Measurements from ENCODE around the gene RBM39. TPM values are rescaled to one million over a fixed set of nuclear protein-coding genes. Genes with fewer than 3 reads are reported as not detected.

The RBM39 gene
- 1,290 and 1,415 TPM in 2 replicates for total RNA-seq (2013; cell fraction: nucleolus; rRNA removed)
- total RNA-seq (2014; rRNA removed), result 261 and 305 TPM in 2 replicates
- 280 and 283 TPM in 2 replicates for total RNA-seq (2014; rRNA removed; fragmentation: Illumina TruSeq; extraction: Trizol)
- 188 and 216 TPM in 2 replicates for total RNA-seq (2021)
- 205 TPM for polyA plus RNA-seq (2011; ENCODE audit: low read depth)
- polyA plus RNA-seq (2011; rRNA removed), result 248 and 261 TPM in 2 replicates
- polyA plus RNA-seq (2011; cell fraction: cytosol; rRNA removed), result 74.5 and 95.9 TPM in 2 replicates
- 645 and 683 TPM in 2 replicates for polyA plus RNA-seq (2011; cell fraction: nucleus; rRNA removed)
- polyA plus RNA-seq (2012), result 233 and 286 TPM in 2 replicates
- polyA plus RNA-seq (2014; fragmentation: Illumina TruSeq; extraction: Trizol), result 205 and 235 TPM in 2 replicates
- polyA plus RNA-seq (2014; fragmentation: Nextera tagmentation; extraction: Ambion mirVana), result 100 to 1,000 TPM; 135 to 150 TPM
- polyA plus RNA-seq (2014; rRNA removed), result 163 and 180 TPM in 2 replicates
- polyA plus RNA-seq (2016; fragmentation: Nextera tagmentation; extraction: Ambion mirVana), result 100 to 1,000 TPM; 219 to 232 TPM
- polyA minus RNA-seq (2011; rRNA and poly(A)+ RNA removed), result 139 and 204 TPM in 2 replicates
- polyA minus RNA-seq (2011; cell fraction: cytosol; rRNA and poly(A)+ RNA removed), result 50.1 and 57.2 TPM in 2 replicates
- polyA minus RNA-seq (2011; cell fraction: nucleus; rRNA and poly(A)+ RNA removed), result 246 and 301 TPM in 2 replicates
- Bru-seq, nascent RNA, result percentile 99 among the genes with signal in this experiment
- percentile 99 among the genes with signal in this experiment for BruChase-seq, experiment 1, labeled RNA remaining after a 6-hour chase
- BruChase-seq, experiment 2, labeled RNA remaining after a 2-hour chase, result percentile 99 among the genes with signal in this experiment
- long read RNA-seq, experiment 1, transcript RBM39-201 (17 exons, 2,488 nt), result major isoform, 29 of 120 reads
- long read RNA-seq, experiment 1, transcript RBM39-203 (17 exons, 2,831 nt), result minor isoform, 28 of 120 reads
- long read RNA-seq, experiment 1, partial matches to known transcripts, result 33 of 120 reads
- long read RNA-seq, experiment 1, other reads (novel, unspliced or antisense), result 20 of 120 reads
- long read RNA-seq, experiment 2, transcript RBM39-216 (18 exons, 2,124 nt), result minor isoform, 14 of 542 reads
- long read RNA-seq, experiment 2, transcript RBM39-201 (17 exons, 2,488 nt), result minor isoform, 143 of 542 reads
- long read RNA-seq, experiment 2, transcript RBM39-203 (17 exons, 2,831 nt), result major isoform, 170 of 542 reads
- long read RNA-seq, experiment 2, transcript RBM39-243 (16 exons, 2,421 nt), result minor isoform, 10 of 542 reads
- long read RNA-seq, experiment 2, partial matches to known transcripts, result 115 of 542 reads
- long read RNA-seq, experiment 2, other reads (novel, unspliced or antisense), result 67 of 542 reads

DNA sequence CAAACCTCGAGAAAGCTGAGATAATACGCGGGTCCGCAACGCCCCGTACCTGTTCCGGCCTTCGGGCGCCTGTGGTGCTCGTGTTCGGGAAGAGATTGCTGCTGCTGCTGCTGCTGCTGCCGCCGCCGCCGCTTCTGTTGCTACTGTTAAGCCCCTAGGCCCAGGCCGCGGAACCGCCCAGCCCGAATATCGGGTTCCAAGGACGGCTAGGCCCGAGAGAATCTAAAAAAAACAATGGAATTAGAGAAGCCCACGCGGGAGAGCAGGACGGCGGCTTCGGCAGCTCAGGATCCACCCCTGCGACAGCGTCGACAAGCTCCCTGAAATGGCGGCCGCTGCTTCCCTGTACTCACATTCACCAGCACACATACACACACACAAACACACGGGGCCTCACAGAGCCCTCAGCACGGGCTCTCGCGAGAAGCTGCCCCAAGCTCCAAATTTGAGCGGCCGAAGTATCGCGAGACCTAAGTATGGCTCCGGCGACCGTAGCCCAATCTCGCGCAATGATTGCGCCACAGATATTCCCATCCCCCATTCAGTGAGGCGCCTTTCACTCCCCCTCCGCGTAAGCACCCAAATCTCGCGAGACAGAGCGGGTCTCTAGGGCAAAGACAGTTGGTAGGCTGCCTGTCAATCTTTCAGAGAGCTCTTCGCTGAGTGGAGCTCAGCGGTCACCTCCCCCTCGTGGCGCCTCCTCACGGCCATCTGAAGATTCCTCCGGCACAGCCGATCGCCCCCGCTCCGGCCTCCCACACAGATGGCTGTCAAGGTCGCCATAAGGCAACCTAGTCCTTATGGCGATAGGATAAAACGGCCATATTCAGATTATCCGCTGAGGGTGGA, at the start of gene RBM39:
Gene RBM39, minus strand, starts transcription at position 369 of the 849 bp plus-strand sequence. CDS start 1,386 bp downstream, outside the sequence.
- Histone ChIP-seq H3K9ac (ENCODE audit: control insufficient read depth, insufficient read depth, low read length) (peak within 1 kb of the TSS; percentile 100), H3K27me3 (replicated peaks in 1 of 2; ENCODE audit: control insufficient read depth in 2 of 2, insufficient read depth in 2 of 2, low read length in 1 of 2) (no peaks in the 10 kb centered on the region), H4K20me1 (ENCODE audit: control insufficient read depth, insufficient read depth) (peaks cover 3% of the 10 kb centered on the region), H3K4me2 (ENCODE audit: control insufficient read depth, insufficient read depth) (peak within 1 kb of the TSS; percentile 51), H3K27ac (ENCODE audit: control insufficient read depth, insufficient read depth) (peak within 1 kb of the TSS; percentile 99), H3K4me3 (peak within 1 kb of the TSS; percentile 96), H3K4me1 (ENCODE audit: control insufficient read depth, insufficient read depth, low read length) (peaks cover 5% of the 10 kb centered on the region), H3K9me3 (replicated peaks; ENCODE audit: control insufficient read depth, insufficient read depth, low read length) (no peaks in the 10 kb centered on the region), H3K36me3 (ENCODE audit: control insufficient read depth in 2 of 2, insufficient read depth in 2 of 2, low read length in 1 of 2) (peaks cover 5 to 17% of the 10 kb centered on the region in 2 experiments), H2AFZ (ENCODE audit: control insufficient read depth, low read depth, low read length) (no peak within 1 kb of the TSS), H3K79me2 (ENCODE audit: control insufficient read depth, insufficient read depth, low read length) (peaks cover 62% of the 10 kb centered on the region)
- peak; percentile 91 for FAIRE-seq
- in situ Hi-C loops (cut with MboI) (no loop called here), intact Hi-C loops (cut with micrococcal nuclease; ENCODE audit: unreplicated experiment) (loop anchor here (1.0 to 10.0 kb wide), 5 partner anchors 26 to 1353 kb away; partner anchors contain the start of genes CPNE1, PHF20, RBL1 and RBM12)
- DNase-seq (ENCODE audit: low read depth, low spot score), result peak; percentile 100
- ATAC-seq, result peak; percentile 87
- SMC1A ChIA-PET (ENCODE audit: uncharacterized antibody, unreplicated experiment), result interaction anchor here (0.9 to 7.1 kb wide), 15 partner anchors 9 to 286 kb away, joined by 3 to 151 read pairs (median 4); partner anchors contain the start of genes ERGIC3, PHF20, SCAND1 and SPAG4
- no TSS peak for BruUV-seq (replicated peaks)
- POLR2A ChIA-PET, result interaction anchor here (0.5 to 6.9 kb wide), 35 partner anchors 7 to 1746 kb away, joined by 3 to 214 read pairs (median 4); partner anchors contain the start of genes NFS1, PHF20, ROMO1 and SCAND1
- under 1% methylated on average over 66 of the region's 66 CpGs for WGBS (ENCODE audit: insufficient coverage, insufficient replicate concordance, low lambda C conversion rate, missing lambda C conversion rate)
- CTCF ChIA-PET, result interaction anchor here (0.6 to 7.6 kb wide), 16 partner anchors 9 to 1092 kb away, joined by 3 to 69 read pairs (median 3); partner anchors contain the start of genes PHF20 and SCAND1
- RAD21 ChIA-PET (ENCODE audit: unreplicated experiment), result interaction anchor here (0.6 to 3.7 kb wide), 20 partner anchors 11 to 327 kb away, joined by 3 to 157 read pairs (median 4); partner anchors contain the start of genes ERGIC3, PHF20 and SCAND1
- peak; percentile 64; the same call in 1 of the 2 replicates for TF ChIP-seq RAD51 (IDR thresholded peaks at IDR 0.05)
- TF ChIP-seq SMARCA5 (IDR thresholded peaks at IDR 0.05), result no peak; the same call in 1 of the 2 replicates
- TF ChIP-seq KAT2A (conservative IDR thresholded peaks at IDR 0.05; ENCODE audit: control insufficient read depth, low read depth, low read length), result 0 out of 2 replicates have a peak, but pooled peaks have one; percentile 30
- TF ChIP-seq HDAC6 (IDR thresholded peaks at IDR 0.05; ENCODE audit: unreplicated experiment), result peak; percentile 21
- no peak for TF ChIP-seq SMC3 (IDR thresholded peaks at IDR 0.05; ENCODE audit: borderline replicate concordance, low read length)
- no peak for TF ChIP-seq ZNF622 (IDR thresholded peaks at IDR 0.05)
- 0 out of 4 replicates have a peak, but pooled peaks of 1 of the 2 experiments have one; percentile 46 for TF ChIP-seq EP300 (IDR thresholded peaks at IDR 0.05; ENCODE audit: borderline replicate concordance in 1 of 2, control insufficient read depth in 1 of 2, low read depth in 2 of 2, low read length in 2 of 2)
- TF ChIP-seq RAD21 (IDR thresholded peaks at IDR 0.05; ENCODE audit: insufficient read depth, low read depth, low read length), result no peak
- TF ChIP-seq FOS (IDR thresholded peaks at IDR 0.05; ENCODE audit: borderline replicate concordance, extremely low read depth, insufficient read length), result peak; percentile 32
- no peak for TF ChIP-seq MTA2 (IDR thresholded peaks at IDR 0.05; ENCODE audit: low read depth)
- 0 out of 2 replicates have a peak, but pooled peaks have one; percentile 24 for TF ChIP-seq CBX5 (IDR thresholded peaks at IDR 0.05; ENCODE audit: low read depth)
- TF ChIP-seq ESRRA (IDR thresholded peaks at IDR 0.05; ENCODE audit: low read length), result peak; percentile 95
- peak; percentile 57; the same call in 1 of the 2 replicates for TF ChIP-seq BACH1 (IDR thresholded peaks at IDR 0.05; ENCODE audit: borderline replicate concordance)
- TF ChIP-seq MYB (IDR thresholded peaks at IDR 0.05; ENCODE audit: borderline replicate concordance, low read depth, low read length), result peak; percentile 58; the same call in 1 of the 2 replicates
- TF ChIP-seq MAX (IDR thresholded peaks at IDR 0.05; ENCODE audit: low read depth, low read length), result peak; percentile 61
- peak; percentile 82 for TF ChIP-seq CHD1 (IDR thresholded peaks at IDR 0.05; ENCODE audit: low read depth, low read length)

All from GM12878 (cell line).